ENCODE measurements around the gene UNC45A.

- TF ChIP-seq, protein P1, sequence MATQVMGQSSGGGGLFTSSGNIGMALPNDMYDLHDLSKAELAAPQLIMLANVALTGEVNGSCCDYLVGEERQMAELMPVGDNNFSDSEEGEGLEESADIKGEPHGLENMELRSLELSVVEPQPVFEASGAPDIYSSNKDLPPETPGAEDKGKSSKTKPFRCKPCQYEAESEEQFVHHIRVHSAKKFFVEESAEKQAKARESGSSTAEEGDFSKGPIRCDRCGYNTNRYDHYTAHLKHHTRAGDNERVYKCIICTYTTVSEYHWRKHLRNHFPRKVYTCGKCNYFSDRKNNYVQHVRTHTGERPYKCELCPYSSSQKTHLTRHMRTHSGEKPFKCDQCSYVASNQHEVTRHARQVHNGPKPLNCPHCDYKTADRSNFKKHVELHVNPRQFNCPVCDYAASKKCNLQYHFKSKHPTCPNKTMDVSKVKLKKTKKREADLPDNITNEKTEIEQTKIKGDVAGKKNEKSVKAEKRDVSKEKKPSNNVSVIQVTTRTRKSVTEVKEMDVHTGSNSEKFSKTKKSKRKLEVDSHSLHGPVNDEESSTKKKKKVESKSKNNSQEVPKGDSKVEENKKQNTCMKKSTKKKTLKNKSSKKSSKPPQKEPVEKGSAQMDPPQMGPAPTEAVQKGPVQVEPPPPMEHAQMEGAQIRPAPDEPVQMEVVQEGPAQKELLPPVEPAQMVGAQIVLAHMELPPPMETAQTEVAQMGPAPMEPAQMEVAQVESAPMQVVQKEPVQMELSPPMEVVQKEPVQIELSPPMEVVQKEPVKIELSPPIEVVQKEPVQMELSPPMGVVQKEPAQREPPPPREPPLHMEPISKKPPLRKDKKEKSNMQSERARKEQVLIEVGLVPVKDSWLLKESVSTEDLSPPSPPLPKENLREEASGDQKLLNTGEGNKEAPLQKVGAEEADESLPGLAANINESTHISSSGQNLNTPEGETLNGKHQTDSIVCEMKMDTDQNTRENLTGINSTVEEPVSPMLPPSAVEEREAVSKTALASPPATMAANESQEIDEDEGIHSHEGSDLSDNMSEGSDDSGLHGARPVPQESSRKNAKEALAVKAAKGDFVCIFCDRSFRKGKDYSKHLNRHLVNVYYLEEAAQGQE (IDR thresholded peaks at IDR 0.05) = no peak
- TF ChIP-seq YY1 (IDR thresholded peaks at IDR 0.05) (no peak), FOXA2 (IDR thresholded peaks at IDR 0.05) (no peak), CTCF (IDR thresholded peaks at IDR 0.05; ENCODE audit: low read depth, low read length, missing input control) (no peak)
Measured at GRCh38 chr15:90981681-90982080, 46.6 kb downstream of the UNC45A start.
